NCI-H345 (cell line): Measurements from ENCODE around the gene GFOD2.
A peak's percentile ranks its signal among the peaks of the same experiment; 100 is the strongest.

ENCODE experiments used
- DNase-seq: peaks from one replicate; lab custom pipeline; 2025; lab: John Stamatoyannopoulos, UW

GFOD2 gene

DNA sequence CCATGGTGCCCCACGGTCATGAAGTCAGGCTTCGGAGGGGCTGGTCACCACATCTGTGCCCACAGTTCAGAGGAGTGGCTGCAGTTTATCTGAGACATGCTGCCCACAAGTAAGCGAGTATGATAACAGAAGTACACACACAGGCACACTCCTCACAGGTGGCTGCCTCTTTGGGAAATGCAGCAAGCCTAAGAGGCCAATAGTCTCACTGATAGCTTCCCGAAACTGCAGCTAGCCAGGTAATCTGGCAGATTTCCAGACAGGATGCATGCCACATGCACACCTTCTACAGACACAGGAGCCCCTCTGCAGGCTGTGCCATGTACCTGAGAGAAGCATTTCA, 12.6 kb upstream of the GFOD2 start:
- DNase-seq: no peak

DNA sequence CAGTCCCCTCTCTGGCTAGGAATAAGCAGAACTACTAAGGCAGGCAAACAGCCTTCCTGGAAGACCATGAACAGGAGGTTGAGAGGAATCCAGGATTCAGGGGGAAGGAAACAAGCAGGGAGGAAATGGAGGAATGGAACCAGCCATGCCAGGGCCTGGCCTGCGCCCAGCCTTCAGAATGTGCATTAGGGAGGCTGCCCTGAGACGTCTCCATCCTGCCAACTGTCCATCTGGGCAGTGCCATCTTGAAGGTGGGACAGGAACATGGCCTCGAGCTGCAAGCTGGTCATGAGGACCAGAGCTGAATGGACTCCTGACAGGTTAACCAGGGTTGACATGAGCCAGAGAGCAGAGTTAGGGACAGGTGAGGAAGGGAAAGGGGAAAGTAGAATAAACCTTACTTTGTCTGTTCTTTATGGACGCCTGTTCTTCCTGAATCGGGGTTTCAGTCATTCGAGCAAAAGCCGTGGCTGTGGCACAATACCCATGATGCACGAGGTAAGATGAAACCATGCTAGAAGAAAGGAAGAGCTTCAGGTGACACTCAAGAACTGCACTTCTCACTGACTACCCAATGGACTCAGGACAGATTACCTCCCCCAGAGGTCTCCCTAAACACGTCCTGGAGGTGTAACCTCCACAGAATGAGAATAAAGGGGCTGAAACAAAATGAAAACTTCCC, 12.1 kb upstream of the GFOD2 start:
- DNase-seq: no peak

DNA sequence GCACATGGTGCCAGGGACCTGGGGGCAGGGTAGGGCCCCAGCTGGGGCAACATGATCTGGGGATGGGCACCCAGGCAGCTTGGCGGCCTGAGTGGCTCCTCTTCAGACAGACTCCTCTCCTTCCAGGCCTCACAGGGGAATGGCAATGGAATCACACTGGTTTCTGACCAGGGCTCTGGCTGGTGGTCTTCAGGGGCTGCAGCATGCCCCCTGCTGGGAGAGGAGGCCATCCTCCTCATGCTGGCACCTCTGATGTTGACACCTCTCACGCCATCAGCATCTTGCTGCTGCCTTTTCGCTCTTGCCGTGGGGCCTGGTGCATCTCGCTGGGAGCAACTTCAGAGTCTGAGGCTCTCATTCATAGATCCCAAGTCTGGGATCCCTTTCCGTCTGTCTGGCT, 11.2 kb upstream of the GFOD2 start:
- no peak for DNase-seq

DNA sequence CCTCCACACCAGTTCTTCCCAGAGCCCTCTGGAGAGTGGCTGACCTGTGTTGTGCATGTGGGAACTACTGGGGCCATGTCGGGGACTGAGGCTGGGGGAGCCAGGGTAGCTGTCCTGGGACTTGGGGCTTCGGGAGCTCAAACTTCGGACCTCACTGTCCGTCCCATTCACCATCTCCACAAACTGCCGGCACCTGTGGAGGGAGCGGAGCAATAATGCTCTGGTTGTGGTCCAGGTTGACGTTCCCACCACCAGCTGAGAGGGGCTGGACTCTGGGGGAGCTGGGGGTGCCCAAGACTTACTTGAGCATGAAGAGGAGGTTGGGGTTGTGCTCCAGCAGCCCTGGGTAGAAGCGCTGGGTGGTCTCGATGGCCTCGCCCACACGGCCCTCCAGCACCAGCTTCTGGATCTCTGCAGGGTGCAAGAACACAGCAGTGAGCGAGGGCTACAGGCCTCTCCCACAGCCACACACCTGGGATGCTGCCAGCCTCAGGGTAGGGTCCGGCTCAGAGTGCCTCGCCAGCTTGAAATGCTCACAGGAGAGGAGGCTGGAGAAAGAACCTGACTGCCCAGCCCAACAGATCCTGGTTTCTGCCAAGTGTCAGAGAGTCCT, 10.6 kb upstream of the GFOD2 start:
- DNase-seq: no peak

DNA sequence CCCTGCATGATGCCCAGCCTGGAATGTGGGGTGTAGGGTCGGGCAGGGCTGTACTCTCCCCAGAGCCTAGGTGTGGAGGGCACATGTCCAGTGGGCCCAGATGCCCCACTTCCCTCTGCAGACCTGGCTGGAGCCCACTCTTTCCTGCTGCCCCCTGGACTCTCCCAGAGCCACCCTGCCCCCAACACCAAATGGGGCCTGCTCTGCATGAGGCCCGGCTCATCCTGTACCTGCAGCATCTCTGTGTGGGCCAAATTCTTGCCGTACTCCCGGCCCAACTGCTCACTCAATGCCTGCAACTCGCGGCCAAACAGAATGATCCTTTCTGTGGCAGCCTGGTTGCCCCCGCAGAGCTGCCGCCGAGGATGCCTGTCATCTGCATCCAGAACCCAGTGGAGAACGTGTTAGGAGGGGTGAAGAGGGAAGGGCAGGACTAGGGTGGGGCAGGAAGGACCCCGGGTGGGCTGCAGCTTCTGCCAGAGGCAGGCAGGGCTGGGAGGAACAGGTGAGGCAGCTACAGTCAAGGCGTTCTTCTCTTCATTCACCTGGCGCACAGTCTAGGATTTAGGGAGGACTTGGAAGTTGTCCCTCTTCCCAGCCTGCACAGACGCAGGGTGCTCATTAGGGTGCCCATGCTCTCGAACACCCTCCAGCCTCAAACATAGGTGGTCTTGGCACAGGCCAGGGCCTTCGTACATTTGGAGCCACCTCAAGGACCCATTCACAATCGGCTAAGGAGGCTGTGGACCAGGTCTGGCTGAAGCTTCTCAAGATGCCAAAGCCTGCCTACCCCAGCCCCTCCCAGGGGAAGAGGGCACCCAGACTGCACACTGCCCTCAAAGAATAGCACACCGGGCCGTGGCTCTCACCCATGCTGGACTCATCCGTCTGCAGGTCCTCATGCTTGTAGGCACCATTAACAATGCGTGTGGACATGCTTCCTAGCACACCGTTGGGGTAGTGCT, 8.7 kb upstream of the GFOD2 start:
- no peak for DNase-seq

DNA sequence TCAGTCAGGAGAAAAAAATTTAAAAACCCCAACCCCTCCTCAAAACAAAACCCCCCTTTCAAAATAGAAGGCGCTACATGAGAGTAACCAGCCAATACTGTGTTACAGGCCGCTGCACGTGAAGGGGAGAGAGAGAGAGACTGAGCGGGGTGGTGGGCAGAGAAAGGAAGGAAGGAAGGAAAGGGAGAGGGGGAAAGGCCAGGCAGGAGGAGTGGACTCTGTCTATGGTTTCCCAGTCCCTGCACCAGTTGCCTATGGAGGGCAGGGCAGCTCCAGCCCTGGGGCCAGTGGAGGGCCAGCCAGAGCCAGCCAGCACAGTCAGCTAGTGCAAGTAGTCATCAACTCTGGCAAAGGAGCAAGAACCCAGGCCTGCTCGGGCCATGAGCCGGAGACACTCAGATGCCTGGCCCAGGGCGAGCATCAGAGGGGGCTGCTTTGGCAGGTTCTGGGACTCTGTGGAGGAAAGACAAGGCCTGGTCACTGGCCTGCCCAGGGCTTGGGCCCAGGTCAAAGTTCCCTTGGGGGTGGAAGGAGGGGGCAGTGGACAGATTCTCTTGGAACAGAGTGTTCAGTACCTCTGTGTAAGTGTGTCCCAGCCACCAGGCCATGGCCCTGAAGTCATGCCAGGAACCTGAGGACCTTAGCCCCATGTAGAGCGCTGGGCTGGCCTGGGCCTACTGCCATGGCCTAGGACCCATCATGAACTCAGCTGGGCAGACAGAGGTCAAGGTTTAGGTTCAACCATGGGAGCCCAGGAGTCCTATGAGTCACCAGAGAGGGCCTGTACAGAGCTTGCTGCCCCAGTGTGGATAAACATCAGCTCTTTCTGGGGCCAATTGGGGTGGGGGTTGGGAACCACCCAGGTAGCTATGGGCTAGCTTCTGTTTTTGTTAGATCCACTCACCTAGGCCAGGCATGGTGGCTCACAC, 7.3 kb upstream of the GFOD2 start:
- DNase-seq: no peak

DNA sequence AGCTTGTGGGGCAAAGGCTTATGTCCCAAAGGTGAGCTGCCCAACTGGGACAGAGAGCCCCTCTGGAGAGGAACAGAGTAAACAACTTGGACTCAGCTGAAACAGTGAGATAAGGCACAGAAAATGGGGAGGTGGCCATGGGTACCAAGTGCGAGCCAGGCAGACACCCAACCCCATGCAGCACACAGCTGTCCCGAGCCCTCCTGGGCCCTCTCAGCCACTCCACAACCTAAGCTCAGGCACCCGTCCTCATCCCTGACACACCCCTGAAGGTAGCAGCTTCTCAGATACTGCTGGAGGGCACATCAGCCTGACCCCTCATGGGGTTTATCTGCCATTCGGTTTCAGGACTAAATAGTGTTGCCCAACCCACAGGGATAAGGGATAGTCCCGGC, 4.8 kb upstream of the GFOD2 start:
- DNase-seq: no peak

DNA sequence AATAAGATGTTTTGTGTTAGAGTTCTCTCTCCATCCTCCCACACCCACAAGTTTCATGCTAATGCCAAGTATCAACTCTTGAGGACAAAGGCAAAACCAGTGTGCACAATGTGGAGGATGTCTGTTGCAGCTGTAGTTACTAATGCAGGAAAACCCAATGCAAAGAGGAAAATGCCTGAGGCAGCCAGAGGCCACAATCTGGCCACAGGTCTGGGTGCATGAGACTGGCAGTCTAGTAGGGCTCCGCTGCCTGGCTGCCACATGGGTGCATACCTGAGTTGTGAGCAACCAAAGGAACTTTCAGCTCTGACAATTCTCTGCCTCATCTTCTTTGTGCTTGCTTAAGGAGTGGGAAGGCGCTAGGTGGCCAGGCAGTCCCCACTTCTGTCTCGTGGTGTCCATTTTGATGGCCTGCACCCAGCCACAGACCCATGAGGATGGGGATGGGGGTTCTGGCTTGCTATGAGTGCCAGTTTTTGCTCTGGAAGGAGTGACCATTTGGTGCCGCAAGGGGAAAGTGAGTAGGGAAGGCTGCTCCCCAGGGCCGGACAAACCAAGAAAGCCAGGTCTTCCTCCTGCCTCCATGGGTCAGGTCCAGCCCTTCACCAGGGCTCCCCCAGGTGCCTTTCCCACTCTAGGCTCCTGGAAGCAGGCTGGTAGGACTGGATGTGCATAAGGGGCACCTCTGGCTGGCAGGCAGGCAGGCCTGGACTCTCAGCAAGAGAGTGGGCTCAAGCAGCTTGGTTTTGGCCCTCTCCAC, 4.2 kb upstream of the GFOD2 start:
- no peak for DNase-seq

DNA sequence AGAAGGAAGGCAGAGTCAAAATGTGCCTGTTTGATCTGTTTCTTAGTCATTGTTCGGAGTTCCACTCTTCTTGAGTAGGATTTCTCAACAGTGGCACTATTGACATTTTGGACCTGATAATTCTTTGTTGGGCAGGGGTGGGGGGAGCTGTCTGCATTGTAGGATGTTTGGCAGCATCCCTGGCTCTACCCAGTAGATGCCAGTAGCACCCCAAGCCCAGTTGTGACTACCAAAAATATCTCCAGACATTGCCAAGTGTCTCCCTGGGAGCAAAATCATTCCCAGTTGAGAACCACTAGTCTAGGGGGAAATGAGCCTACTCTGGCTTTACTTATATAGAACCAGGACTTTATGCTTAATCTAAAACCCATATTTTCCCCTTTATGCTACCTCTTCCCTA, 1.1 kb upstream of the GFOD2 start:
- DNase-seq: no peak

DNA sequence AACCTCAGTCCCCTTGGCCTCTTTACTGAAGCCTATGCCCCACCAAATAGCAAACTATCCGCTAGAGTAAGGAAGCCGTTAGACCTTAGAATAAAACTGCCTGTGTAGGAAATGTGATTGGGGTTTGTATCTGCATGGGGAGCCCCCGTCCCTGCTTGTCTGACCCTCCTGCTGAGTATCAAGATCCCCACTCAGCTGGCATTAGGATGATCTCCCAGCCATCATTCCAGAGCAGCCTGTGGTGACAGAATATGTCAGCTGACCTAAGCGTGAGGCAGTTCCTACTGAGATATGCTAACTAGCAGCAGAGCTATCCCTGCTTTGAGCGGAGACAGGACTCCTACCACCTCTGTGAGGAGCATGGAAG, 645 bp upstream of the GFOD2 start:
- DNase-seq: peak; percentile 27

DNA sequence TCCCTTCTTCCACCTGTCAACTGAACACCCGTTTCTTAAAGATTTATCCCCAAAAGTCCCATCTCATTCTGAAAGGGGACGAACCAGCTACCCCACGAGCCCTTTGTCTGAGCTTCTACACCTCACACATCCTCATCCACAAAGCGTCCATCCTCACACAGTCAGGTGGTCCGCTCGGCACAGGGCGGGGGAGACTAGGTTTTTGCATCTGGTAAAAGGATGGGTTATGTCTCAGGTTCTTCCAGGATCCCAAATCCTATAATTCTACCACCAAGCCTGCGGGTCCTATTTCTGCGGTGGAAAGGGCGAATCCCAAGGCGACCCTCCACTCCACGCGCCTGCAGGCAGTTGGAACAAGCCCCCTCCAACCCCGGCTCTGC, 458 bp downstream of the GFOD2 start:
- DNase-seq: no peak

DNA sequence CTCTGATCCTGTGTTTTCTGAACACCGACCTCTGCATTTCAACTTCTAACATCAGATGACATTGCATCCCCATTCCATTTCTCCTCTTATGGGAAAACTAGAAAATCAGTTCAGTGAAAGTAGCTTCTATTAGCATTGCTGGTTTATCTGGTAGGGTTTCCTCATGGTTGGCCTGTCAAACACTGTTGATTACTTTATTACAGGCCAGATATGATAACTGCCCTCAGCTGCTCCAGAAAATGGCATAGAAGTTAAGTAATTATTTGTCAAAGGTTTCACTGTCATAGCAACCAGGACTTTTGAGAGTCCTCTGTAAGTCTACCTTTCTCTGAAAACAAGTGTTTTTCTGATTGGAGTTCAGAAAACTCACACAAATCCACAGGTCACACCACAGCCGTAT, 3.0 kb downstream of the GFOD2 start:
- no peak for DNase-seq

DNA sequence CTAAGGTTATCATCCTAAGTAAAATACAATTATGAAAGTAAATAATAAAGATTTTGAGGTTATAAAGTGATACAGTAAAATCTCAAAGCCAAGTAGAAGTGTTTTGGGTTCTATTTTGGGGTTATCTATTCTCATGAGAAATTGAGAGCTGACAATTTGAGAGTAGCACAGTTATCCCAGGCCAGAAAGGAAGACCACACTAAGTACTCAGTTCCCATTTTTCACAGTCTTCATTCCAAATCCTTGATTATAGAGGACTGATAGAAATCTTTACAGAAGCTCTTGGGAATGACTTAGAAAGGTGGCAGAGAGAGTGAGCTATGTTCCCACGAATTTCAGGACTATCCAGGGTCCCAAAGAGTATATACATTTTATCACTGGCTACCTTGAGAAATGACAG, 4.6 kb downstream of the GFOD2 start:
- no peak for DNase-seq

DNA sequence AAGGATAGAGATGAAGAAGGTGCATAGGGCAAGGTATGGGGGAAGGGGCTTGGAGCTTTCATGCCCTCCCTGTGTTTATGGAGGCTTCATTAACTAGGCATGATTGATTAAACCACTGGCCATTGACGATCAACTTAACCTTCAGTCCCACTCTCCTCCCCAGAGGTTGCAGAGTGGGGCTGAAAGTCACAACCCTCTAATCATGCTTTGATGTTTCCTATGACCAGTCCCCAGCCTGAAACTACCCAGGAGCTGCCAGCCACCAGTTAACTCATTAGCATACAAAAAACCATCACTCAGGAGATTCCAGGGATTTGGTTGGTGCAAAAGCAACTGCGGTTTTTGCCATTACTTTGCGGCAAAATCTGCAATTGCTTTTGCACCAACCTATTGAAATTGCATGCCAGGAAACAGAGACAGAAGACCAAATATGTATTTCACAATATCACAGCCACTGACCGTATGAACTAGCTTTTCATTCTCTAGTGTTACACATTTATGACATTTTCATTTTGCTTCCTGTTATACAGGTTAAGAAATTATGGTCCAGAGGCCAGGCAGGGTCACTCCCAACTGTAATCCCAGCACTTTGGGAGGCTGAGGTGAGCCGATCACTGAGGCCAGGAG, 5.4 kb downstream of the GFOD2 start:
- DNase-seq: no peak

DNA sequence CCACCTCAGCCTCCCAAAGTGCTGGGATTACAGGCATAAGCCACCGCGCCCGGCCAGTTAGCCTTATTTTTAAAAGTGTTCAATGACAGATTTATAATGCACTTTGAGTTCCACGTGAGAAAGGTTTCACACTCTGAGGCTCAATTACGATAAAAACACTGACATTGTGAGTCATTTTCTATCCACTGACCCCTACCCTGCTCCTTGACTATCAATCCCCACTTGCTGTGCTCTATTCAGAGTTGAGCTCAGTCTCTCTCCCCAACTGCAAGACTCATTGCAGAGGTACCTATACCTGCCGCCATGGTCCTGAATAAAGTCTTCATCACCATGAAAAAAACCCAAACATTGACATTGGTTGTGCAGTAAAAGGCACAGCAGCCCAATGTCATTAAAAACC, 8.5 kb downstream of the GFOD2 start:
- DNase-seq: no peak

DNA sequence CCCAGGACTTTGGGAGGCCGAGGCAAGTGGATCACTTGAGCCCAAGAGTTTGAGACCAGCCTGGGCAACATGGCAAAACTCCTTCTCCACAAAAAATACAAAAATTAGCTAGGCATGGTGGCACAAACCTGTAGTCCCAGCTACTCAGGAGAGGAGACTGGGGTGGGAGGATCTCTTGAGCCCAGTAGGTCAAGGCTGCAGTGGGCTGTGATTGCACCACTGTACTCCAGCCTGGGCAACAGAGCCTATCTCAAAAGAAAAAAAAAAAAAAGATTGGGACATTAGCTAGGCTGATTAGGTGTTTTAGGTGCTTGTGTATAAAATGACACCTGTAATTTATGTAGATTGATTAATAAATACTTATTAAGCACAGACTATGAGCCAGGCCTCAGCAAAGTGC, 10.1 kb downstream of the GFOD2 start:
- no peak for DNase-seq

DNA sequence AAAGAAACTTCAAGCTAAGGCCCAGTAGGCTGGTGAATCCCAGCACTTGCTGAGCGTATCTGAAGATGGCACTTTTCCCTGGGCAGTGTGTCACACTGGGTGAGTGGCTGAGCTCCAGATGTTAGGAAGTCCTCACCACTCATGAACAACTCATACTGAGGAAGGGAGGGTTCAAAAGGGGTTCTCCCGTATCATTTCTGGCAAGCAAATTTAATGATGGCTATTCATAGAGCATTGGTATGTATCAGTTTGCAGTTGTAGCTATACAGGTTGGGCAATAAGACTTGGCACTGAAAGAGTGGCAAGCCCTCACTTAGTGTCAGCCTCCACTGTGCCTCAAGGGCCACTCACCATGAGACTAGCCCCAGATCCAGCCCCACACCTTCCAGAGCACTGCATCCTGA, 10.7 kb downstream of the GFOD2 start:
- no peak for DNase-seq

DNA sequence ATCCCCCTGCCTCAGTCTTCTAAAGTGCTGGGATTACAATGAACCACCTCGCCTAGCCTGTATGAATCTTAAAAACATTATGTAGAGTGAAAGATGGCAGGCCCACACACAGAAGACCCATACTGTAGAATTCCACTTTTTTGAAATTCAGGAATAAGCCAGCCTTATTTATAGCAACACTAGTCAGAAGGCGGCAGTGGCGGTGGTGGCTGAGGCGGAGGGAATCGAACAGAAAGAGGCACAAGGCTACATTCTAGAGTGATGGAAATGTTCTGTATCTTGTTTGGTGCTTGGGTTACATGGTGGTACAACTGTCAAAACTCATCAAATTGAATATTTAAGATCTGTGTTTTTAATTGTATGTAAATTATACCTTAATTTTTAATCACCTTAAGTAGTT, 11.3 kb downstream of the GFOD2 start:
- DNase-seq: no peak

DNA sequence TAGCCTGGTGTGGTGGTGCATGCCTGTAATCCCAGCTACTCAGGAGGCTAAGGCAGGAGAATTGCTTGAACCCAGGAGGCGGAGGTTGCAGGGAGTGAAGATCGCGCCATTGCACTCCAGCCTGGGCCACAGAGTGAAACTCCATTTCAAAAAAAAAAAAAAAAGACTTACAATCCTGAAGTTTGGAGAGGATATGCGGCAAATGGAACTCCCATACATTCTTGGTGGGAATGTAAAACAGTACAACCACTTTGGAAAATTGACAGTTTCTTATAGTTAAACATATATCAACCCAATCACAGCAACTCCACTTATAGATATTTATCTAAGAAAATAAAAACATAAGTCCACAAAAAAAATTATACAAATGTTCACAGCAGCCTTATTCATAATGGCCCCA, 11.9 kb downstream of the GFOD2 start:
- DNase-seq: no peak

DNA sequence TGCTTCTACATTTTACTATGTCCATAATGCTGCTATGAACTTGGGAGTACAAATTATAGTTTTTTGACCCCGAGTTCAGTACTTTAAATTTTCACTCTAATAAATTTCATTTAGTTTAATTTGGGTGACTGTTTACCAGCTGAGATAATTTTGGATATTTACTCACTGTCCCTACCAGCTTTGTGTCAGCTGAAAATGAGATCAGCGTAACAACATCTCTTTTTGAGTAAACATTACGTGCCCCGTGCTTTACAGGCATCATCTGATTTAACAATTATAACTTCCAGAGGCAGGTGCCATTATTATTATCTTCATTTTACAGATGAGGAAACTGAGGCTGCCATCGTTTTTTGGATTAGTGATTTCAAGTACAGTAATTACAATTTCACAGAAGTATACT, 15.0 kb downstream of the GFOD2 start:
- DNase-seq: no peak

DNA sequence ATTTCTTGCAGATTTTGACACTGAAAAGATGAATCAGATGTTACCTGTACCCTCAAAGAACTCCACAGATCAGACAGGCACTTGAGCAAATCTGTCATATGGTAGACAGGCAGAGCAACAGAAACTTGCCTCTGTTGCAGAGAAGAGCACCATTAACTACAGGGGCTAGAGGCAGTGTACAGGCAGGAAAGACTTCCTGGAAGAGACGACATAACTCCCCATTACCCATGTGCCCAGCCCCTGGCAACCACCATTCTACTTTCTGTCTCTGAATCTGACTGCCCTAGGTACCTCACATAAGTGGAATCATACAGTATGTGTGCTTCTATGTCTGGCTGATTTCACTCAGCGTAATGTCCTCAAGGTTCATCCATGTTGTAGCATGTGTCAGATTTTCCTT, 15.5 kb downstream of the GFOD2 start:
- no peak for DNase-seq
